SU-DHL-6 (cell line): ENCODE measurements around the gene KCNG4.

Experiments used
- H2AFZ ChIP-seq: fragments of 200-600 bp; sonication (generic); 2 replicates; pipeline ENCODE4 v1.6.1; 2014; ENCODE audit warnings: low read depth, mild to moderate bottlenecking, moderate library complexity, mixed read lengths, antibody characterized with exemption, low read length; ENCODE audit not compliant: severe bottlenecking
- H3F3A ChIP-seq: fragments of 200-600 bp; shearing (Covaris generic); 2 replicates; pipeline ENCODE4 v1.6.0; 2016; ENCODE audit warnings: antibody characterized with exemption, mild to moderate bottlenecking; ENCODE audit not compliant: insufficient read depth
- H3K27ac ChIP-seq: fragments of 200-600 bp; sonication (generic); 2 replicates; pipeline ENCODE4 v1.5.1; 2016; ENCODE audit warnings: low read depth, mild to moderate bottlenecking, low read length, moderate library complexity, mixed read lengths
- H3K27me3 ChIP-seq: fragments of 200-600 bp; sonication (generic), shearing (Covaris generic); 2 replicates; pipeline ENCODE4 v1.6.0; 2014; ENCODE audit warnings: mild to moderate bottlenecking, low read length
- H3K36me3 ChIP-seq: fragments of 200-600 bp; sonication (generic); 2 replicates; pipeline ENCODE4 v1.6.1; 2014; ENCODE audit warnings: mild to moderate bottlenecking, low read length, mixed read lengths
- H3K4me2 ChIP-seq: fragments of 300-600, 200-600 bp; shearing (Covaris generic), sonication (generic); 2 replicates; pipeline ENCODE4 v1.6.0; 2014; ENCODE audit warnings: low read length, low read depth, mild to moderate bottlenecking; ENCODE audit not compliant: poor library complexity, severe bottlenecking
- H3K4me3 ChIP-seq: fragments of 200-600 bp; sonication (generic); 2 replicates; pipeline ENCODE4 v1.5.1; 2014; ENCODE audit warnings: antibody characterized with exemption, low read length, mild to moderate bottlenecking, mixed read lengths; ENCODE audit not compliant: insufficient read depth, poor library complexity, severe bottlenecking
- H3K79me2 ChIP-seq: fragments of 200-600 bp; sonication (generic); 2 replicates; pipeline ENCODE4 v1.6.1; 2014; ENCODE audit warnings: mild to moderate bottlenecking, low read length, moderate library complexity; ENCODE audit not compliant: insufficient read depth
- H3K9ac ChIP-seq: fragments of 200-600 bp; sonication (generic); 2 replicates; pipeline ENCODE4 v1.7.0; 2014; ENCODE audit warnings: mild to moderate bottlenecking, low read length
- H3K9me2 ChIP-seq: fragments of 200-600 bp; sonication (generic); replicated peaks from 2 replicates; pipeline ENCODE4 v1.6.1; 2014; ENCODE audit warnings: low read length; ENCODE audit not compliant: insufficient read depth
- H3K9me3 ChIP-seq: fragments of 200-600 bp; sonication (generic); 2 replicates; pipeline ENCODE4 v1.6.1; 2014; ENCODE audit warnings: low read length, mixed read lengths; ENCODE audit not compliant: insufficient read depth
- H4K20me1 ChIP-seq: fragments of 200-600 bp; sonication (generic); 2 replicates; pipeline ENCODE4 v1.6.1; 2014; ENCODE audit warnings: low read depth, mild to moderate bottlenecking, antibody characterized with exemption, low read length, moderate library complexity, mixed read lengths
- EZH2phosphoT487 ChIP-seq: fragments of 200-600 bp; sonication (generic), shearing (Covaris generic); conservative IDR thresholded peaks from 2 replicates; pipeline ENCODE4 v1.6.1; 2018; ENCODE audit warnings: mild to moderate bottlenecking, antibody characterized with exemption, low read length, moderate library complexity, mixed read lengths
- TF ChIP-seq, protein P1 (sequence below): fragments of 200-600 bp; sonication (generic); IDR thresholded peaks from one replicate; pipeline ENCODE4 v1.5.1; 2017; ENCODE audit warnings: antibody characterized with exemption, mild to moderate bottlenecking, low read length, moderate library complexity; ENCODE audit not compliant: insufficient read depth, poor library complexity, severe bottlenecking

KCNG4 gene

DNA sequence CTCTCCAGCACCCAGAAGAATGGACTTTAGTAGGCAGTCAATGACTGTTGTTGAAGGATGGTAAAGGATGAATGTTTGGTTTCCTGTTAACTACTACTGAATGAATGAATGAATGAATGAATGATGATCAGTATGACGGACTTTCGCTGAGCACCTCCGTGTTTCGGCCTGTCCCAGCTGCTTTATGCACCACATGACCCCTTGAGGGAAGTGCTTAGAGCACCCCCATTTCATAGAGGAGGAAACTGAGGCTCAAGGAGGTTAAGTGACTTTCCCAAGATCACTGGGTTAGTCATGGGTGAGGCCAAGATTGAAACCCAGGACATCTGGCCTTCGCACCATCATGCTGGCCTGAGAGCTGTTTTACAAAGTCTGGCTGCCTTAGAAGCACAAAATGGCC, 6.8 kb downstream of the KCNG4 start:
- no peaks in the 10 kb centered on the region for H3F3A ChIP-seq
- H3K4me3 ChIP-seq, result no peak overlapping the region

DNA sequence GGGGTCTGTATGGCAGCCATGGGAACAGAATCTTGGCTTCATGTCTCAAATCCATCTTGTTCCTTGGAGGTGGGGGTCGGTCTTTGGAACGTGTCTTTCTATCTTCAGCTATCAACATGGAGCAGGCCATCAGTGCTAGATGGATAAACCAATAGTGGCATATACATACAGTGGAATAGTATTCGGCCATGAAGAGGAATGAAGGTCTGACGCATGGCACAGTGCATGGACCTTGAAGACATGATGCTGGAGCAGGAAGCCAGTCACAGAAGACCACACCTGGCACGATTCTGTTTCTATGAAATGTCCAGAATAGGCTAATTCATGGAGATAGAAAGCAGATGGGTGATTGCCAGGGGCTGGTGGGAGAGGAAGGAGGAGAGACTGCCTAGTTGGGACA, 7.8 kb downstream of the KCNG4 start:
- no peak for TF ChIP-seq EZH2phosphoT487
- TF ChIP-seq, protein P1, sequence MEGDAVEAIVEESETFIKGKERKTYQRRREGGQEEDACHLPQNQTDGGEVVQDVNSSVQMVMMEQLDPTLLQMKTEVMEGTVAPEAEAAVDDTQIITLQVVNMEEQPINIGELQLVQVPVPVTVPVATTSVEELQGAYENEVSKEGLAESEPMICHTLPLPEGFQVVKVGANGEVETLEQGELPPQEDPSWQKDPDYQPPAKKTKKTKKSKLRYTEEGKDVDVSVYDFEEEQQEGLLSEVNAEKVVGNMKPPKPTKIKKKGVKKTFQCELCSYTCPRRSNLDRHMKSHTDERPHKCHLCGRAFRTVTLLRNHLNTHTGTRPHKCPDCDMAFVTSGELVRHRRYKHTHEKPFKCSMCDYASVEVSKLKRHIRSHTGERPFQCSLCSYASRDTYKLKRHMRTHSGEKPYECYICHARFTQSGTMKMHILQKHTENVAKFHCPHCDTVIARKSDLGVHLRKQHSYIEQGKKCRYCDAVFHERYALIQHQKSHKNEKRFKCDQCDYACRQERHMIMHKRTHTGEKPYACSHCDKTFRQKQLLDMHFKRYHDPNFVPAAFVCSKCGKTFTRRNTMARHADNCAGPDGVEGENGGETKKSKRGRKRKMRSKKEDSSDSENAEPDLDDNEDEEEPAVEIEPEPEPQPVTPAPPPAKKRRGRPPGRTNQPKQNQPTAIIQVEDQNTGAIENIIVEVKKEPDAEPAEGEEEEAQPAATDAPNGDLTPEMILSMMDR, result no peak
- Histone ChIP-seq H3K36me3 (no peaks in the 10 kb centered on the region), H3K4me2 (no peak overlapping the region), H3K9me2 (no peaks in the 10 kb centered on the region), H3K79me2 (no peaks in the 10 kb centered on the region), H2AFZ (no peak overlapping the region), H3K9ac (no peak overlapping the region), H3F3A (no peaks in the 10 kb centered on the region), H4K20me1 (no peaks in the 10 kb centered on the region), H3K27ac (no peak overlapping the region), H3K27me3 (no peaks in the 10 kb centered on the region), H3K4me3 (no peak overlapping the region), H3K9me3 (no peaks in the 10 kb centered on the region)

More for the DNA sequence above, 6.8 kb downstream of the KCNG4 start:
- TF ChIP-seq, protein P1, result no peak
- TF ChIP-seq EZH2phosphoT487, result no peak
- Histone ChIP-seq H2AFZ (no peak overlapping the region), H3K9me2 (no peaks in the 10 kb centered on the region), H3K36me3 (no peaks in the 10 kb centered on the region), H3K9ac (no peak overlapping the region), H3K79me2 (no peaks in the 10 kb centered on the region), H3K4me2 (no peak overlapping the region), H3K27ac (no peak overlapping the region), H3K9me3 (no peaks in the 10 kb centered on the region), H4K20me1 (no peaks in the 10 kb centered on the region), H3K27me3 (no peaks in the 10 kb centered on the region)

DNA sequence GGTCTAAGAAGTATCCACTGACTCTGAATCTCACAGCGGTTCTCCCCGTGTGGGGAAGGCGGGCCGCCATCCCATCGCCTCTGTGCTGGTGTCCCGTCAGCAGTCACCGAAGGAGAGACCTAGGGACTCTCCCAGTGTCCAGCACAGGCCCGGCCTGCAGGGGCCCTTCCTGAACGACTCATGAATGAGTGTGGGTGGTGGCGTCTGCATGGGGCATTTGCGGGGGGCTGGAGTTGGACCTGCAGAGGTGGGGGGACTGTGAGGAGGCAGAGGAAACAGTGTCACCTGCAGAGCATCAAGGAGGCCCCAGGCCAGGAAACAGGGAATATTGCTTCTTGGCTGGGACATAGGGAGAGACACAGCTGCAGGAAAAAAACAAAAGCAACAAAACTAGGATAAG, 10.3 kb downstream of the KCNG4 start:
- H2AFZ ChIP-seq, result no peak overlapping the region
- H3K9me3 ChIP-seq, result no peaks in the 10 kb centered on the region
- no peak overlapping the region for H3K27ac ChIP-seq
- no peak overlapping the region for H3K9ac ChIP-seq
- no peaks in the 10 kb centered on the region for H3K9me2 ChIP-seq
- H3K27me3 ChIP-seq, result no peaks in the 10 kb centered on the region
- no peak overlapping the region for H3K4me3 ChIP-seq
- H4K20me1 ChIP-seq, result no peaks in the 10 kb centered on the region
- H3K4me2 ChIP-seq, result no peak overlapping the region
- H3F3A ChIP-seq, result no peaks in the 10 kb centered on the region
- no peaks in the 10 kb centered on the region for H3K79me2 ChIP-seq
- no peak for TF ChIP-seq EZH2phosphoT487
- TF ChIP-seq, protein P1, result no peak
- H3K36me3 ChIP-seq, result no peaks in the 10 kb centered on the region
